ENCODE results near the gene AKR1B1. TPM values are rescaled to one million over a fixed set of nuclear protein-coding genes. Genes with fewer than 3 reads are reported as not detected.

AKR1B1 gene
- total RNA-seq, 4 donors from 2014 or later, result 10.7 to 22.6 (median 17.5) TPM

GRCh38 chr7:134420424-134421125 lies 38.3 kb downstream of the AKR1B1 start:
- no peak overlapping the region for H3K27ac ChIP-seq
- H3K36me3 ChIP-seq, result no peaks in the 10 kb centered on the region
- DNase-seq (ENCODE audit: low spot score in 2 of 2), result no peak
- whole genome bisulfite sequencing, result 56% methylated on average over 8 of the region's 8 CpGs
- no peaks in the 10 kb centered on the region for H3K27me3 ChIP-seq
- TF ChIP-seq POLR2A (IDR thresholded peaks at IDR 0.05) (no peak), POLR2AphosphoS5 (IDR thresholded peaks at IDR 0.05) (no peak), CTCF (IDR thresholded peaks at IDR 0.05) (peak in 1 of 2 donors; percentile 55)
- no peaks in the 10 kb centered on the region for H3K4me1 ChIP-seq
- no peak overlapping the region for H3K4me3 ChIP-seq
- H3K9me3 ChIP-seq, result no peaks in the 10 kb centered on the region

GRCh38 chr7:134419875-134420274 lies 39.0 kb downstream of the AKR1B1 start:
- no peaks in the 10 kb centered on the region for H3K9me3 ChIP-seq
- no peak for DNase-seq (ENCODE audit: low spot score in 2 of 2)
- 33% methylated on average over 3 of the region's 3 CpGs for WGBS
- H3K4me3 ChIP-seq, result no peak overlapping the region
- H3K27ac ChIP-seq, result no peak overlapping the region
- H3K4me1 ChIP-seq, result no peaks in the 10 kb centered on the region
- H3K36me3 ChIP-seq, result no peaks in the 10 kb centered on the region
- TF ChIP-seq POLR2AphosphoS5 (IDR thresholded peaks at IDR 0.05) (no peak), EP300 (IDR thresholded peaks at IDR 0.05) (no peak), POLR2A (IDR thresholded peaks at IDR 0.05) (no peak), CTCF (IDR thresholded peaks at IDR 0.05) (no peak)
- no peaks in the 10 kb centered on the region for H3K27me3 ChIP-seq

- Histone ChIP-seq H3K27ac (no peak overlapping the region), H3K27me3 (no peaks in the 10 kb centered on the region), H3K4me1 (no peaks in the 10 kb centered on the region), H3K36me3 (no peaks in the 10 kb centered on the region), H3K9me3 (no peaks in the 10 kb centered on the region), H3K4me3 (no peak overlapping the region)
- WGBS, result 98% methylated on average over 3 of the region's 3 CpGs
- DNase-seq (ENCODE audit: low spot score in 2 of 2), result no peak
- TF ChIP-seq POLR2AphosphoS5 (IDR thresholded peaks at IDR 0.05) (no peak), EP300 (IDR thresholded peaks at IDR 0.05) (no peak)
Measured at GRCh38 chr7:134419085-134419484, 39.8 kb downstream of the AKR1B1 start.

GRCh38 chr7:134415700-134416099 lies 43.2 kb downstream of the AKR1B1 start:
- TF ChIP-seq POLR2A (IDR thresholded peaks at IDR 0.05) (no peak), CTCF (IDR thresholded peaks at IDR 0.05) (no peak), EP300 (IDR thresholded peaks at IDR 0.05) (no peak), POLR2AphosphoS5 (IDR thresholded peaks at IDR 0.05) (no peak)
- Histone ChIP-seq H3K9me3 (no peaks in the 10 kb centered on the region), H3K27me3 (no peaks in the 10 kb centered on the region), H3K27ac (no peak overlapping the region), H3K4me1 (no peaks in the 10 kb centered on the region), H3K36me3 (no peaks in the 10 kb centered on the region), H3K4me3 (no peak overlapping the region)
- DNase-seq (ENCODE audit: low spot score in 2 of 2), result no peak

- Histone ChIP-seq H3K4me1 (no peaks in the 10 kb centered on the region), H3K4me3 (no peak overlapping the region), H3K27ac (no peak overlapping the region), H3K9me3 (no peaks in the 10 kb centered on the region), H3K36me3 (no peaks in the 10 kb centered on the region), H3K27me3 (no peaks in the 10 kb centered on the region)
- TF ChIP-seq CTCF (IDR thresholded peaks at IDR 0.05) (no peak), POLR2A (IDR thresholded peaks at IDR 0.05) (no peak), POLR2AphosphoS5 (IDR thresholded peaks at IDR 0.05) (no peak), EP300 (IDR thresholded peaks at IDR 0.05) (no peak)
- DNase-seq (ENCODE audit: low spot score in 2 of 2), result no peak
- WGBS, result 69% methylated on average over 4 of the region's 4 CpGs
Measured at GRCh38 chr7:134414109-134414508, 44.8 kb downstream of the AKR1B1 start.

GRCh38 chr7:134407311-134407710 lies 51.6 kb downstream of the AKR1B1 start:
- DNase-seq (ENCODE audit: low spot score in 2 of 2), result no peak
- TF ChIP-seq POLR2AphosphoS5 (IDR thresholded peaks at IDR 0.05) (no peak), POLR2A (IDR thresholded peaks at IDR 0.05) (no peak), EP300 (IDR thresholded peaks at IDR 0.05) (no peak)
- Histone ChIP-seq H3K4me1 (no peaks in the 10 kb centered on the region), H3K27ac (no peak overlapping the region), H3K9me3 (no peaks in the 10 kb centered on the region), H3K36me3 (no peaks in the 10 kb centered on the region), H3K27me3 (no peaks in the 10 kb centered on the region), H3K4me3 (no peak overlapping the region)
- WGBS, result 64% methylated on average over 3 of the region's 3 CpGs
